HepG2 (cell line): Measurements from ENCODE around the gene SH2D3A. TPM values are rescaled to one million over a fixed set of nuclear protein-coding genes. Genes with fewer than 3 reads are reported as not detected.

Experiments
- ATAC-seq: fragments of 200-7000 bp; cut with Tn5 transposase; 3 replicates; pipeline ENCODE4 v1.9.1; 2020; ENCODE audit warnings: mild to moderate bottlenecking, moderate library complexity
- BruUV-seq: library from RNA; stranded (reverse); fragments of 400-500 nt; replicated peaks from 2 replicates; lab custom pipeline; 2021; lab: Mats Ljungman, UMichigan
- CTCF ChIA-PET: fragments of 300-600 bp; formaldehyde crosslinking; extraction: SDS; loops from one replicate; lab custom pipeline; 2021; ENCODE audit warnings: low total read pairs, inconsistent platforms, low intra/inter-chr PET ratio; lab: Yijun Ruan, JAX
- POLR2A ChIA-PET: fragments of 350-600 bp; sonication (Branson Sonifier 250); formaldehyde crosslinking; loops from one replicate; lab custom pipeline; 2020; ENCODE audit warnings: antibody characterized with exemption, inconsistent platforms; lab: Yijun Ruan, JAX
- DNase-seq: peaks from one replicate; pipeline ENCODE4 v3.0.0-alpha.2; 2015; ENCODE audit warnings: low spot score
- FAIRE-seq: peaks from 3 replicates; lab custom pipeline; 2011; peaks lifted over from hg19 to GRCh38; lab: Jason Lieb, UNC
- H2AFZ ChIP-seq: one replicate; pipeline ENCODE4 v1.6.1; 2011; ENCODE audit warnings: low read length, inconsistent platforms
- H3K27ac ChIP-seq: fragments of 300-600 bp; 3 replicates; pipeline ENCODE4 v1.8.0; 2011; ENCODE audit warnings: mixed run types, mild to moderate bottlenecking, mixed read lengths, low read length, inconsistent platforms; ENCODE audit not compliant: insufficient read depth; ENCODE audit errors: extremely low read length
- H3K27me3 ChIP-seq, 2 experiments: fragments of 200-600 bp in 1 of 2; 2 replicates in 1 of 2; 3 replicates in 1 of 2; pipeline versions ENCODE4 v1.6.0 to v1.8.0; 2011; ENCODE audit warnings: low read length in 2 of 2, mild to moderate bottlenecking in 2 of 2, moderate library complexity in 2 of 2, inconsistent platforms in 1 of 2; ENCODE audit not compliant: insufficient read depth in 2 of 2, control insufficient read depth in 1 of 2
- H3K36me3 ChIP-seq, 2 experiments: fragments of 200-600 bp in 1 of 2; replicated peaks in 1 of 2; 2 replicates in 1 of 2; 3 replicates in 1 of 2; pipeline versions ENCODE4 v1.5.1 to v1.8.0; 2011; ENCODE audit warnings: low read length in 2 of 2, inconsistent platforms in 1 of 2; ENCODE audit not compliant: insufficient read depth in 2 of 2, control insufficient read depth in 1 of 2
- H3K4me1 ChIP-seq: 2 replicates; pipeline ENCODE4 v1.5.1; 2012; ENCODE audit warnings: low read length, inconsistent platforms; ENCODE audit not compliant: insufficient read depth
- H3K4me2 ChIP-seq: 2 replicates; pipeline ENCODE4 v1.6.0; 2011; ENCODE audit warnings: low read depth, low read length, inconsistent platforms
- H3K4me3 ChIP-seq, 3 experiments: fragments of 200-600 bp in 1 of 3; sonication (generic), shearing (Covaris generic) in 1 of 3; replicated peaks in 1 of 3; 2 replicates each; pipeline ENCODE4 v1.5.1; 2011 to 2016; ENCODE audit warnings: low read length in 3 of 3, inconsistent platforms in 2 of 3, low read depth in 2 of 3, mild to moderate bottlenecking in 2 of 3, control low read depth in 1 of 3, mixed read lengths in 1 of 3; ENCODE audit not compliant: insufficient read depth in 1 of 3
- H3K79me2 ChIP-seq: one replicate; pipeline ENCODE4 v1.6.1; 2011; ENCODE audit warnings: low read length, inconsistent platforms; ENCODE audit not compliant: insufficient read depth
- H3K9ac ChIP-seq: 2 replicates; pipeline ENCODE4 v1.6.0; 2011; ENCODE audit warnings: mild to moderate bottlenecking, low read depth, low read length, inconsistent platforms; ENCODE audit not compliant: insufficient read depth
- H3K9me3 ChIP-seq: 2 replicates; pipeline ENCODE4 v1.5.1; 2012; ENCODE audit warnings: mild to moderate bottlenecking, low read length
- H4K20me1 ChIP-seq: 2 replicates; pipeline ENCODE4 v1.6.0; 2011; ENCODE audit warnings: inconsistent platforms, mild to moderate bottlenecking, low read length, moderate library complexity; ENCODE audit not compliant: insufficient read depth
- FOXK2 ChIP-seq: fragments of 450-650 bp; IDR thresholded peaks from 2 replicates; pipeline ENCODE4 v1.6.1; 2016
- GABPA ChIP-seq, 2 experiments: IDR thresholded peaks; 2 replicates each; pipeline ENCODE4 v1.6.1; 2011 to 2016; ENCODE audit warnings: low read depth in 2 of 2, low read length in 1 of 2, missing biosample characterization in 1 of 2, missing genetic modification characterization in 1 of 2
- GABPB1 ChIP-seq: IDR thresholded peaks from 2 replicates; pipeline ENCODE4 v1.6.1; 2016; ENCODE audit warnings: mild to moderate bottlenecking, missing genetic modification reagents, moderate library complexity, missing compliant biosample characterization
- KMT2A ChIP-seq: sonication (generic); formaldehyde crosslinking; IDR thresholded peaks from 2 replicates; pipeline ENCODE4 v1.4.0; 2020; ENCODE audit warnings: missing genetic modification reagents
- ONECUT2 ChIP-seq: sonication (generic); formaldehyde crosslinking; IDR thresholded peaks from 2 replicates; pipeline ENCODE4 v1.4.0; 2020; ENCODE audit warnings: missing genetic modification reagents
- PAWR ChIP-seq: sonication (generic); formaldehyde crosslinking; IDR thresholded peaks from 2 replicates; pipeline ENCODE4 v1.4.0; 2020; ENCODE audit warnings: missing genetic modification reagents, mild to moderate bottlenecking, borderline replicate concordance
- RAD21 ChIP-seq: fragments of 450-650 bp; formaldehyde crosslinking; IDR thresholded peaks from 2 replicates; pipeline ENCODE4 v1.5.0; 2020; ENCODE audit warnings: mild to moderate bottlenecking
- TCF7 ChIP-seq: sonication (generic); IDR thresholded peaks from 2 replicates; pipeline ENCODE4 v1.6.1; 2016; ENCODE audit warnings: antibody characterized with exemption, low read depth
- ZFP37 ChIP-seq: sonication (generic); formaldehyde crosslinking; IDR thresholded peaks from 2 replicates; pipeline ENCODE4 v1.4.0; 2020; ENCODE audit warnings: missing genetic modification reagents, borderline replicate concordance
- ZNF260 ChIP-seq: sonication (generic); formaldehyde crosslinking; IDR thresholded peaks from 2 replicates; pipeline ENCODE4 v1.4.0; 2020; ENCODE audit warnings: missing genetic modification reagents, low read depth, mild to moderate bottlenecking, borderline replicate concordance
- ZNF317 ChIP-seq: sonication (generic); formaldehyde crosslinking; IDR thresholded peaks from 2 replicates; pipeline ENCODE4 v1.5.0; 2020; ENCODE audit warnings: mild to moderate bottlenecking, missing genetic modification reagents
- ZNF549 ChIP-seq: sonication (generic); formaldehyde crosslinking; IDR thresholded peaks from 2 replicates; pipeline ENCODE4 v1.5.0; 2020; ENCODE audit warnings: missing genetic modification reagents
- ZNF768 ChIP-seq: sonication (generic); formaldehyde crosslinking; IDR thresholded peaks from 2 replicates; pipeline ENCODE4 v1.4.0; 2020; ENCODE audit warnings: missing genetic modification reagents
- ZNF841 ChIP-seq: sonication (generic); formaldehyde crosslinking; IDR thresholded peaks from 2 replicates; pipeline ENCODE4 v1.8.1; 2023; ENCODE audit warnings: missing genetic modification reagents, borderline replicate concordance
- WGBS: methylation state at CpG from one replicate; pipeline ENCODE4 v1.1.6; 2017; ENCODE audit warnings: low lambda C conversion rate; 5-methylcytosine and 5-hydroxymethylcytosine counted together
- in situ Hi-C: cut with HindIII; loops from 2 replicates; pipeline ENCODE4 v1.10.0; 2017; ENCODE audit warnings: low pct_unique_long_range_greater_than_20kb; ENCODE audit not compliant: extremely low pct_ligation_motif_present
- intact Hi-C: fragments of 100-400 bp; cut with micrococcal nuclease; formaldehyde crosslinking; loops from one replicate; pipeline ENCODE4 v1.10.0; 2022; ENCODE audit not compliant: unreplicated experiment
- polyA plus RNA-seq, 8 experiments: library from polyadenylated mRNA; depleted of rRNA in 3 of 8; stranded (reverse) in 7 of 8; unstranded in 1 of 8; fragments of >200 nt; fragmentation: Illumina TruSeq in 4 of 8; extraction: Trizol in 4 of 8; gene quantifications; 2 replicates each; pipeline versions ENCODE4 v1.2.1 to v1.2.3, GENCODE V29; 2011 to 2016; ENCODE audit warnings: low read depth in 4 of 8, missing spikeins in 1 of 8, mixed read lengths in 1 of 8; ENCODE audit not compliant: insufficient read depth in 1 of 8
- total RNA-seq, 5 experiments: library from RNA; depleted of rRNA; stranded (reverse); fragments of >200 nt; fragmentation: Illumina TruSeq; extraction: Trizol; gene quantifications; 2 replicates each; pipeline ENCODE4 v1.2.3, GENCODE V29; 2016; ENCODE audit warnings: low read depth in 1 of 5
- TF ChIP-seq, protein P1 (sequence below): sonication (generic); formaldehyde crosslinking; IDR thresholded peaks from one replicate; pipeline ENCODE4 v1.5.1; 2020; ENCODE audit warnings: mild to moderate bottlenecking, missing genetic modification reagents; ENCODE audit errors: not compliant biosample characterization

SH2D3A gene
- total and polyA plus RNA-seq, 2 of the 13 experiments (the other 11 are each of a cell fraction or from before 2014, with no cell fraction given): 1.0 to 2.2 TPM

DNA sequence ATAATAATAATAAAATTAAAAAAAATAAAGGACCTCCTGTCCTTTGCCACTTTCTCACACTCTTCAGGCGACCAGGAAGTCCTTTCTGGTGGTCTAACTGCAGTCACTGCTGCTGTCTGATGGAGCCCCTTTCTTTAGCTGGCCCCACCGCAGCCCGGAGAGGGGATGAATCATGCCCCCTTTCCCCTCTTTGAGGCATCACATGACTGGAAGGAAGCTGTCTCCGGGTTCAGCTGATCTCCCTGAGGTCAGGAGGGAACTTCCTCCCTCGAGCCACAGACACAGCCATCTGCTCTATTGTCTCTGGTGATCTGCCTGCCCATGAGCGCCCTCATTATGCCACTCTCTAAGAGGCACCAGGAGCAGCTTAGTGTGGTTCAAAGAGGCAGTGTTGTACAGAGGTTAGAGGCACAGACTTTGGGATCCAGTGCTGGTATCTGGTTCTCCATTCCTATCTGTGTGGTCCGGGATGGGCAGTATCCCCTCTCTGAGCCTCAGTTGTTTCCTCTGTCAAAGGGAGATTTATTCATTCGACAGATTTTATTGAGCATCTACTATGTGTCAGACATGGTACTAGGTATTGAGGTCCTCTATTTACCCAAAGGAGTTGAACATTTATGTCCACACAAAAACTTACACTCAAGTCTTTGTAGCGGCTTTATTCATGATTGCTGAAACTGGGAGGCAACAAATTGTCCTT is 35.3 kb upstream of the SH2D3A start (continued):
- TF ChIP-seq PAWR (no peak), ZNF549 (CRISPR knock-in tag) (no peak), KMT2A (CRISPR knock-in tag) (no peak)

DNA sequence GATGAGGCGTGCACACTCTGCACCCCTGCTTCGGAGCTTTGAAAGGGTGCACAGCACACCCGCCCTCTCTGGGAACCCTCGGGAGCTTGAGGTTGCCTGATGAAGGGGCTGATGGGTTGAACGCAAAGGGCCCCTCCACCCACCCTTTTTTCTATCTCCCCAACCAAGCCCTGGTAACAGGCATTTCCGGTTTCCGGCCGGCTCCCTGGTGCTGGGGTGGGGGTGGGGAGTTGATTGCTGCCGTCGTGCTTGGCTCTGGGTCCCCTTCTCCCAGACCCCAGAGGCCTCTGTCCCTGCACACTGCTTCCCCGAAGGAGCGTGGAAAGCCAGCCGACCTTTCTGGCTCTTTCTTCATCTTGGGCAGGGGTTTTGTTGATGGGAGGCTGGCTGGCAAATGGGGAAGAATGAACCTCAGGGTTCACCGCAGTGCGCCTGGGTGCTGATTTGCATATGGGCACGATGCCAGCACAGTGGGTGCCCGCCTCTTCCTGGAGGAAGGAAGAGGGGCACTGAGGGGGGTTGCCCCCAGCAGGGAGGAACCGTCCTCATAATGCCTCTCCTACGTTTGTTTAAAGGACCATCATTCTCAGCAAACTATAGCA is 34.4 kb upstream of the SH2D3A start:
- peaks cover 0 to 12% of the 10 kb centered on the region in 2 experiments; a peak in 3 of 5 replicates for H3K27me3 ChIP-seq
- no peak overlapping the region for H3K9ac ChIP-seq
- H3K27ac ChIP-seq: no peak overlapping the region
- 26% methylated on average over 18 of the region's 19 CpGs for WGBS
- ChIA-PET POLR2A (no interaction called here), CTCF (no interaction called here)
- no peak for ATAC-seq
- no peak for DNase-seq
- in situ Hi-C loops: no loop called here
- no TSS peak for BruUV-seq
- peaks cover 13% of the 10 kb centered on the region for H3K4me1 ChIP-seq
- H2AFZ ChIP-seq: no peak overlapping the region
- H3K4me3 ChIP-seq: peak overlapping the region in 1 of 3 experiments; percentile 46; a peak in 1 of 6 replicates
- intact Hi-C loops: no loop called here
- H3K79me2 ChIP-seq: no peaks in the 10 kb centered on the region
- H3K36me3 ChIP-seq: no peaks in the 10 kb centered on the region
- no peak for FAIRE-seq
- H3K9me3 ChIP-seq: no peaks in the 10 kb centered on the region
- no peaks in the 10 kb centered on the region for H4K20me1 ChIP-seq
- peak overlapping the region; percentile 60 for H3K4me2 ChIP-seq
- TF ChIP-seq GABPB1 (CRISPR knock-in tag) (peak; percentile 79), ZNF260 (CRISPR knock-in tag) (no peak), GABPA (IDR thresholded peaks at IDR 0.05; ENCODE audit: low read depth, low read length) (peak; percentile 30; the same call in 1 of the 2 replicates), GABPA (CRISPR knock-in tag; IDR thresholded peaks at IDR 0.05; ENCODE audit: low read depth) (peak; percentile 80), FOXK2 (no peak), TCF7 (no peak), ZNF768 (CRISPR knock-in tag) (peak; percentile 81; the same call in 1 of the 2 replicates), ONECUT2 (CRISPR knock-in tag) (no peak), ZNF317 (CRISPR knock-in tag) (peak; percentile 28; the same call in 1 of the 2 replicates), RAD21 (no peak), ZFP37 (no peak), ZNF841 (CRISPR knock-in tag) (no peak)
- TF ChIP-seq, protein P1, sequence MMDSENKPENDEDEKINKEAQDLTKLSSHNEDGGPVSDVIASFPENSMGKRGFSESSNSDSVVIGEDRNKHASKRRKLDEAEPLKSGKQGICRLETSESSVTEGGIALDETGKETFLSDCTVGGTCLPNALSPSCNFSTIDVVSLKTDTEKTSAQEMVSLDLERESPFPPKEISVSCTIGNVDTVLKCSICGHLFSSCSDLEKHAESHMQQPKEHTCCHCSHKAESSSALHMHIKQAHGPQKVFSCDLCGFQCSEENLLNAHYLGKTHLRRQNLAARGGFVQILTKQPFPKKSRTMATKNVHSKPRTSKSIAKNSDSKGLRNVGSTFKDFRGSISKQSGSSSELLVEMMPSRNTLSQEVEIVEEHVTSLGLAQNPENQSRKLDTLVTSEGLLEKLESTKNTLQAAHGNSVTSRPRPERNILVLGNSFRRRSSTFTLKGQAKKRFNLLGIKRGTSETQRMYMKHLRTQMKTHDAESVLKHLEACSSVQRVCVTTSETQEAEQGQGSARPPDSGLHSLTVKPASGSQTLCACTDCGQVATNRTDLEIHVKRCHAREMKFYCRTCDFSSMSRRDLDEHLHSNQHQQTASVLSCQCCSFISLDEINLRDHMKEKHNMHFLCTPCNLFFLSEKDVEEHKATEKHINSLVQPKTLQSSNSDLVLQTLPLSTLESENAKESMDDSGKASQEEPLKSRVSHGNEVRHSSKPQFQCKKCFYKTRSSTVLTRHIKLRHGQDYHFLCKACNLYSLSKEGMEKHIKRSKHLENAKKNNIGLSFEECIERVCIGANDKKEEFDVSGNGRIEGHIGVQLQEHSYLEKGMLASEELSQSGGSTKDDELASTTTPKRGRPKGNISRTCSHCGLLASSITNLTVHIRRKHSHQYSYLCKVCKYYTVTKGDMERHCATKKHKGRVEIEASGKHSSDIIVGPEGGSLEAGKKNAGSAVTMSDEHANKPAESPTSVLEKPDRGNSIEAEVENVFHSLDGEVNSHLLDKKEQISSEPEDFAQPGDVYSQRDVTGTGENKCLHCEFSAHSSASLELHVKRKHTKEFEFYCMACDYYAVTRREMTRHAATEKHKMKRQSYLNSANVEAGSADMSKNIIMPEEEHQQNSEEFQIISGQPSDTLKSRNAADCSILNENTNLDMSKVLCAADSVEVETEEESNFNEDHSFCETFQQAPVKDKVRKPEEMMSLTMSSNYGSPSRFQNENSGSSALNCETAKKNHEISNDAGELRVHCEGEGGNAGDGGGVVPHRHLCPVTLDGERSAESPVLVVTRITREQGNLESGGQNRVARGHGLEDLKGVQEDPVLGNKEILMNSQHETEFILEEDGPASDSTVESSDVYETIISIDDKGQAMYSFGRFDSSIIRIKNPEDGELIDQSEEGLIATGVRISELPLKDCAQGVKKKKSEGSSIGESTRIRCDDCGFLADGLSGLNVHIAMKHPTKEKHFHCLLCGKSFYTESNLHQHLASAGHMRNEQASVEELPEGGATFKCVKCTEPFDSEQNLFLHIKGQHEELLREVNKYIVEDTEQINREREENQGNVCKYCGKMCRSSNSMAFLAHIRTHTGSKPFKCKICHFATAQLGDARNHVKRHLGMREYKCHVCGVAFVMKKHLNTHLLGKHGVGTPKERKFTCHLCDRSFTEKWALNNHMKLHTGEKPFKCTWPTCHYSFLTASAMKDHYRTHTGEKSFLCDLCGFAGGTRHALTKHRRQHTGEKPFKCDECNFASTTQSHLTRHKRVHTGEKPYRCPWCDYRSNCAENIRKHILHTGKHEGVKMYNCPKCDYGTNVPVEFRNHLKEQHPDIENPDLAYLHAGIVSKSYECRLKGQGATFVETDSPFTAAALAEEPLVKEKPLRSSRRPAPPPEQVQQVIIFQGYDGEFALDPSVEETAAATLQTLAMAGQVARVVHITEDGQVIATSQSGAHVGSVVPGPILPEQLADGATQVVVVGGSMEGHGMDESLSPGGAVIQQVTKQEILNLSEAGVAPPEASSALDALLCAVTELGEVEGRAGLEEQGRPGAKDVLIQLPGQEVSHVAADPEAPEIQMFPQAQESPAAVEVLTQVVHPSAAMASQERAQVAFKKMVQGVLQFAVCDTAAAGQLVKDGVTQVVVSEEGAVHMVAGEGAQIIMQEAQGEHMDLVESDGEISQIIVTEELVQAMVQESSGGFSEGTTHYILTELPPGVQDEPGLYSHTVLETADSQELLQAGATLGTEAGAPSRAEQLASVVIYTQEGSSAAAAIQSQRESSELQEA: no peak
